GM23338 (cell line): ENCODE data around the gene CHIA.
"Not testable (repeated sequence)": the region's sequence is repeated elsewhere in the genome, so short reads cannot be mapped to it uniquely, and the experiment has no call there.

Experiments
- CREB1 ChIP-seq: fragments of 250-450 bp; sonication (Bioruptor Pico); IDR thresholded peaks from 2 replicates; pipeline ENCODE4 v1.5.0; 2020; ENCODE audit warnings: low read depth, mild to moderate bottlenecking, moderate library complexity
- CTCF ChIP-seq, 2 experiments: fragments of 200-600 bp in 1 of 2; sonication (generic) in 1 of 2; conservative IDR thresholded peaks; 2 replicates each; pipeline versions ENCODE4 v1.5.1 to v1.6.1; 2016 to 2017; ENCODE audit warnings: antibody characterized with exemption in 2 of 2, low read depth in 2 of 2, mild to moderate bottlenecking in 2 of 2, moderate library complexity in 1 of 2
- ETS1 ChIP-seq: IDR thresholded peaks from 2 replicates; pipeline ENCODE4 v1.6.1; 2016; ENCODE audit warnings: antibody characterized with exemption
- EZH2 ChIP-seq: fragments of 200-600 bp; sonication (generic); IDR thresholded peaks from one replicate; pipeline ENCODE4 v1.8.0; 2017; ENCODE audit warnings: antibody characterized with exemption, mild to moderate bottlenecking, low read depth; ENCODE audit not compliant: unreplicated experiment
- EZH2phosphoT487 ChIP-seq: fragments of 200-600 bp; sonication (generic); IDR thresholded peaks from one replicate; pipeline ENCODE4 v1.8.1; 2018; ENCODE audit warnings: antibody characterized with exemption; ENCODE audit not compliant: unreplicated experiment
- POLR2AphosphoS5 ChIP-seq: IDR thresholded peaks from 2 replicates; pipeline ENCODE4 v1.6.1; 2016; ENCODE audit warnings: antibody characterized with exemption, low read depth
- REST ChIP-seq: IDR thresholded peaks from one replicate; pipeline ENCODE4 v1.6.1; 2018; ENCODE audit warnings: antibody characterized with exemption; ENCODE audit not compliant: unreplicated experiment
- STAT1 ChIP-seq: IDR thresholded peaks from one replicate; pipeline ENCODE4 v1.6.1; 2016; ENCODE audit warnings: antibody characterized with exemption; ENCODE audit not compliant: unreplicated experiment
- ZNF114 ChIP-seq: fragments of 250-450 bp; sonication (Bioruptor Pico); IDR thresholded peaks from 2 replicates; pipeline ENCODE4 v1.5.0; 2020; ENCODE audit warnings: mild to moderate bottlenecking, moderate library complexity
- ZNF331 ChIP-seq: fragments of 250-450 bp; sonication (Bioruptor Pico); IDR thresholded peaks from 2 replicates; pipeline ENCODE4 v1.5.0; 2020; ENCODE audit warnings: low read depth, mild to moderate bottlenecking, moderate library complexity

GRCh38 chr1:111360257-111360656 lies 69.6 kb downstream of the CHIA start:
- not testable (repeated sequence) for TF ChIP-seq CTCF (conservative IDR thresholded peaks at IDR 0.05; ENCODE audit: low read depth in 2 of 2); EZH2; CREB1; EZH2phosphoT487; POLR2AphosphoS5; ZNF114; STAT1; ZNF331; ETS1; REST
